HepG2 (cell line): ENCODE measurements around the gene USP32. TPM values are rescaled to one million over a fixed set of nuclear protein-coding genes. Genes with fewer than 3 reads are reported as not detected.

Experiments
- BCL3 ChIP-seq: sonication (generic); formaldehyde crosslinking; IDR thresholded peaks from 2 replicates; pipeline ENCODE4 v1.5.1; 2020; ENCODE audit warnings: mild to moderate bottlenecking, missing genetic modification reagents, moderate library complexity
- HDAC6 ChIP-seq: fragments of 200-600 bp; sonication (generic); IDR thresholded peaks from 2 replicates; pipeline ENCODE4 v1.7.0; 2017; ENCODE audit warnings: mild to moderate bottlenecking, antibody characterized with exemption, low read length, low read depth
- HOXA7 ChIP-seq: sonication (generic); formaldehyde crosslinking; IDR thresholded peaks from 2 replicates; pipeline ENCODE4 v1.8.1; 2022; ENCODE audit warnings: mild to moderate bottlenecking, missing genetic modification reagents, moderate library complexity
- MBD4 ChIP-seq: IDR thresholded peaks from 2 replicates; pipeline ENCODE4 v1.6.1; 2012; ENCODE audit warnings: low read length, inconsistent platforms, borderline replicate concordance
- MXD1 ChIP-seq: sonication (generic); formaldehyde crosslinking; IDR thresholded peaks from 2 replicates; pipeline ENCODE4 v1.4.0; 2020; ENCODE audit warnings: mild to moderate bottlenecking, missing genetic modification reagents
- NFAT5 ChIP-seq: sonication (generic); formaldehyde crosslinking; IDR thresholded peaks from 2 replicates; pipeline ENCODE4 v1.4.0; 2020; ENCODE audit warnings: missing genetic modification reagents
- NR1H2 ChIP-seq: sonication (generic); formaldehyde crosslinking; IDR thresholded peaks from 2 replicates; pipeline ENCODE4 v1.8.1; 2022; ENCODE audit warnings: low read depth, missing genetic modification reagents, borderline replicate concordance
- SIX1 ChIP-seq: sonication (generic); formaldehyde crosslinking; IDR thresholded peaks from 2 replicates; pipeline ENCODE4 v1.4.0; 2020; ENCODE audit warnings: missing genetic modification reagents, borderline replicate concordance
- TBP ChIP-seq: sonication (generic); formaldehyde crosslinking; IDR thresholded peaks from 2 replicates; pipeline ENCODE4 v1.5.0; 2020; ENCODE audit warnings: missing genetic modification reagents
- TEAD2 ChIP-seq: sonication (generic); formaldehyde crosslinking; IDR thresholded peaks from 2 replicates; pipeline ENCODE4 v1.9.0; 2021; ENCODE audit warnings: missing genetic modification reagents
- TFDP1 ChIP-seq: IDR thresholded peaks from 2 replicates; pipeline ENCODE4 v1.6.1; 2016; ENCODE audit warnings: missing compliant biosample characterization, missing genetic modification reagents, borderline replicate concordance
- ZBTB25 ChIP-seq: IDR thresholded peaks from 2 replicates; pipeline ENCODE4 v1.6.1; 2018; ENCODE audit warnings: missing genetic modification reagents
- ZNF121 ChIP-seq: sonication (generic); formaldehyde crosslinking; IDR thresholded peaks from 2 replicates; pipeline ENCODE4 v1.5.0; 2020; ENCODE audit warnings: mild to moderate bottlenecking, missing genetic modification reagents
- ZNF24 ChIP-seq: fragments of 450-650 bp; IDR thresholded peaks from 2 replicates; pipeline ENCODE4 v1.6.1; 2017; ENCODE audit warnings: antibody characterized with exemption, mild to moderate bottlenecking
- ZNF33A ChIP-seq: sonication (generic); formaldehyde crosslinking; IDR thresholded peaks from 2 replicates; pipeline ENCODE4 v1.5.1; 2020; ENCODE audit warnings: missing genetic modification reagents, mild to moderate bottlenecking, moderate library complexity, borderline replicate concordance
- ZNF546 ChIP-seq: sonication (generic); formaldehyde crosslinking; conservative IDR thresholded peaks from 2 replicates; pipeline ENCODE4 v1.8.1; 2023; ENCODE audit warnings: mild to moderate bottlenecking, missing genetic modification reagents
- ZNF567 ChIP-seq: sonication (generic); formaldehyde crosslinking; IDR thresholded peaks from 2 replicates; pipeline ENCODE4 v1.8.1; 2023; ENCODE audit warnings: mild to moderate bottlenecking, missing genetic modification reagents, borderline replicate concordance
- polyA plus RNA-seq, 8 experiments: library from polyadenylated mRNA; depleted of rRNA in 3 of 8; stranded (reverse) in 7 of 8; unstranded in 1 of 8; fragments of >200 nt; fragmentation: Illumina TruSeq in 4 of 8; extraction: Trizol in 4 of 8; gene quantifications; 2 replicates each; pipeline versions ENCODE4 v1.2.1 to v1.2.3, GENCODE V29; 2011 to 2016; ENCODE audit warnings: low read depth in 4 of 8, missing spikeins in 1 of 8, mixed read lengths in 1 of 8; ENCODE audit not compliant: insufficient read depth in 1 of 8
- total RNA-seq, 5 experiments: library from RNA; depleted of rRNA; stranded (reverse); fragments of >200 nt; fragmentation: Illumina TruSeq; extraction: Trizol; gene quantifications; 2 replicates each; pipeline ENCODE4 v1.2.3, GENCODE V29; 2016; ENCODE audit warnings: low read depth in 1 of 5

Gene USP32
- total and polyA plus RNA-seq, 2 of the 13 experiments (the other 11 are each of a cell fraction or from before 2014, with no cell fraction given): 24.9 to 39.9 TPM

- TF ChIP-seq HDAC6: no peak
- no peak for TF ChIP-seq TBP (CRISPR knock-in tag)
- peak; percentile 92 for TF ChIP-seq MXD1 (CRISPR knock-in tag)
- TF ChIP-seq MBD4: no peak
- no peak for TF ChIP-seq NR1H2 (CRISPR knock-in tag)
- peak; percentile 69; the same call in 1 of the 2 replicates for TF ChIP-seq ZNF33A (CRISPR knock-in tag)
- no peak for TF ChIP-seq TEAD2
- TF ChIP-seq ZNF567 (CRISPR knock-in tag): peak; percentile 95
- peak; percentile 94 for TF ChIP-seq TFDP1 (CRISPR knock-in tag)
- TF ChIP-seq BCL3 (CRISPR knock-in tag): peak; percentile 77; the same call in 1 of the 2 replicates
- 0 out of 2 replicates have a peak, but pooled peaks have one; percentile 80 for TF ChIP-seq NFAT5 (CRISPR knock-in tag)
- TF ChIP-seq HOXA7: peak; percentile 92
- TF ChIP-seq ZNF24: no peak
- no peak for TF ChIP-seq SIX1 (CRISPR knock-in tag)
- TF ChIP-seq ZBTB25 (CRISPR knock-in tag): peak; percentile 100
- TF ChIP-seq ZNF121 (CRISPR knock-in tag): no peak; the same call in 1 of the 2 replicates
- no peak for TF ChIP-seq ZNF546
Observed at GRCh38 chr17:60392042-60392844, at the start of gene USP32 (continued).
